Raji (cell line): ENCODE measurements around the gene NDUFV1.

Experiments
- POLR2A ChIP-seq: IDR thresholded peaks from 2 replicates; pipeline ENCODE4 v1.6.1; 2011; ENCODE audit warnings: low read depth, low read length, control low read depth; ENCODE audit not compliant: insufficient read depth

NDUFV1 gene

GRCh38 chr11:67584205-67584880 lies 22.4 kb upstream of the NDUFV1 start:
- no peak for TF ChIP-seq POLR2A

DNA sequence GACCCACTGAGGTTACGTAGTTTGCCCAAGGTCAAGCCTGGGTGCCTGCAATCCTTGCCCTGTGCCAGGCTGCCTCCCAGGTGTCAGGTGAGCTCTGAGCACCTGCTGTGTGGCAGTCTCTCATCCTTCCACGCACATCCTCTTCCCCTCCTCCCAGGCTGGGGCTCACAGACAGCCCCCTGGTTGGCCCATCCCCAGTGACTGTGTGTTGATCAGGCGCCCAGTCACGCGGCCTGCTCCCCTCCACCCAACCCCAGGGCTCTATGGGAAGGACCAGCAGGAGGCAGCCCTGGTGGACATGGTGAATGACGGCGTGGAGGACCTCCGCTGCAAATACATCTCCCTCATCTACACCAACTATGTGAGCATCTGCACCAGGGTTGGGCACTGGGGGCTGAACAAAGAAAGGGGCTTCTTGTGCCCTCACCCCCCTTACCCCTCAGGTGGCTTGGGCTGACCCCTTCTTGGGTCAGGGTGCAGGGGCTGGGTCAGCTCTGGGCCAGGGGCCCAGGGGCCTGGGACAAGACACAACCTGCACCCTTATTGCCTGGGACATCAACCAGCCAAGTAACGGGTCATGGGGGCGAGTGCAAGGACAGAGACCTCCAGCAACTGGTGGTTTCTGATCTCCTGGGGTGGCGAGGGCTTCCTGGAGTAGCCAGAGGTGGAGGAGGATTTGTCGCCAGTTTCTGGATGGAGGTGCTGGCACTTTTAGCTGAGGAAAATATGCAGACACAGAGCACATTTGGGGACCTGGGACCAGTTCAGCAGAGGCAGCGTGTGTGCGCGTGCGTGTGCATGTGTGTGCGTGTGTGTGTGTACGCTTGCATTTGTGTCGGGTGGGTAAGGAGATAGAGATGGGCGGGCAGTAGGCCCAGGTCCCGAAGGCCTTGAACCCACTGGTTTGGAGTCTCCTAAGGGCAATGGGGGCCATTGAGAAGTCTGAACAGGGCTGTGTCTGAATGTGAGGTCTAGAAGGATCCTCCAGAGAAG lies 21.6 kb upstream of the NDUFV1 start:
- TF ChIP-seq POLR2A, result no peak

- TF ChIP-seq POLR2A, result no peak
These were observed 20.8 kb upstream of the NDUFV1 start for GRCh38 chr11:67585911-67586310.

DNA sequence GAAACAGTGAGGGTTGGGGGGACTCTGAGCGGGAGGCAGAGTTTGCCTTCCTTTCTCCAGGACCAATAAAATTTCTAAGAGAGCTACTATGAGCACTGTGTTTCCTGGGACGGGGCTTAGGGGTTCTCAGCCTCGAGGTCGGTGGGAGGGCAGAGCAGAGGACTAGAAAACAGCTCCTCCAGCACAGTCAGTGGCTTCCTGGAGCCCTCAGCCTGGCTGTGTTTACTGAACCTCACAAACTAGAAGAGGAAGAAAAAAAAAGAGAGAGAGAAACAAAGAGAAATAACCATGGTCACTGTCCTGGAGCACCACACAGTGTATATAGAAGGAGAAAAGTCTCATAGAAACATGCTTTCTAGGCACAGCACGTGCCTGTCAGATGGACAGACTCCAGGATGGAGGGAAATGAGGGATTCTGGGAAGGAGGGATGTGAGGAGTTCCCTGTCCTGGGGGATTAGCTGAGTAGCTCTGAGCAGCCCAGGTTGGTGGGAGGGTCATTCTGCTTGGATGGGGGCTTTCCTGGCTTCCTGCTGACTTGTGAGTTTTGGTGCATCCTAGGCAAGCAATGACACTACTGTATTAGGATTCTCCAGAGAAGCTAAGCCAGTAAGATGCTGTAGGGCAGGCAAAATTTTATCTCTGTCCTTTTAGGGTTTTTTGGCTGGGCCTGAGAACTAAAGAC lies 20.0 kb upstream of the NDUFV1 start:
- TF ChIP-seq POLR2A, result no peak

GRCh38 chr11:67588136-67588503 lies 18.6 kb upstream of the NDUFV1 start:
- 0 out of 2 replicates have a peak, but pooled peaks have one; percentile 19 for TF ChIP-seq POLR2A

DNA sequence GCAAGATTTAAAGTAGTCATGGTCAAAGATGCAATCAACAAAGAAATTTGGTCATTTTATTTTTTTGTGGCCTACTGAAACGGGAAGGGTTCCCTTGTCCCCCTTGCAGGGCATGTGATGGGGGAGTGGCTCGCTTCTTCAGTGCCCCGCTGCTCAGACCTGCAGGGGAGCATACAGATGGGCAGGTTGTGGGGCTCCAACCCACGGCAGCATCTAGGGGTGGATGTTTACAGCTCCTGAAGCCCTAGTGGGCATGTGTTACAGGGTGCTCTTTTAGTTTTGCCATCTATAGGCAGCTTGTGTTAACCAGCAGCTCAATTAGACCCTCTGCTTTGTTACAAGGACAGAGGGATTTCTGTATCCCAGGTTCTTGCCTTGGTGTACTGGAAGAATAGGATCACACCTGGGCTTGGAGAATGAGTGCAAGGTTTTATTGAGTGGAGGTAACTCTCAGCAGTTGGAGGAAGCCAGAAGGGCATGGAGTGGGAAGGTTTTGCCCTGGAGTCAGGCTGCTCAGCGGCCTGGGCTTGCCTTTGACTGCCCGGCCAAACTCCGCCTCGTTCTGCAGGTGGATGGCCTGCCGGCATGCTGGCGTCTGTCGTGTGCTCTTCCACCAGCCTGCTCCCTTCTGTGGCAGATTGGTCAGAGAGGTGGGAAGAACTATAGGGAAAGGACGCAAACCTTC lies 13.7 kb upstream of the NDUFV1 start:
- TF ChIP-seq POLR2A, result no peak

DNA sequence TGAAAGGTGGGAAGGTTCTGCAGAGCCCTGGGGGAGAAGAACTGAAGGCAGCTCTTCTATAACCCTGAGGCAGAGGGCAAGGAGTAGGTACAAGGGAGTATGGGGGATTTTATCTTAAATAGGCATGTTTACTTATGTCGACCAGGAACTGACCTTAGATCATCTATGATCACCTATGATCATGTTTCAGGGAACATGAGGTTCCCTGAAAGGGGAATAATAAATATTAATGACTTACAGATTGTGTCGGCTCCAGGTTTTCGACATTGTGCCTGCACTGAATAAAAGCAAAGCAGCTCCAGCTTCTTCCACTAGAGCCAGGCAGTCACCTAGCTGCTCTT lies 13.2 kb upstream of the NDUFV1 start:
- TF ChIP-seq POLR2A, result no peak

- no peak for TF ChIP-seq POLR2A
These were observed 12.3 kb upstream of the NDUFV1 start for GRCh38 chr11:67594480-67594879.

DNA sequence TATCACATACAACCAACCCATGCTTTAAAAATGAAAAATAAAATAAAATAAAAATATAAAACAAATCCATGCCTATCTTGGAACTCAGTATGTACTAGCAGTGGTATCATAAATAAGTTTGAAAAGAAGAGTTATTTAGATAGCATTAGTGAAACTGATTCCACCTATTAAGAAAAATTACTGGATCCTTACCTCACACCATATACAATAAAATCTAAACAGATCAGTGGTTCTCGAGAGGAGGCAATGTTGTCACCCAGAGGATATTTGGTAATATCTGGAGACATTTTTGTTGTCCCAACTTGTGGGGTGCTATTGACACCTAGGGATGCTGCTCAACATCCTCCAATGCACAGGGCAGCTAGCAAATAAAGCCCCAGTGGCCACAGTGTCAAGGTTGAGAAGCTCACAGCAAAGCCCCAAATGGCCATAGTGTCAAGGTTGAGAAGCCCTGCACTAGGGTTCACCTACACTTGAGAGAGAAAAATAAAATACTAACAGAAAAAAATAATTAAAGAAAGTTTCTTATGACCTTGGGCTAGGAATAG lies 9.9 kb upstream of the NDUFV1 start:
- TF ChIP-seq POLR2A, result no peak

GRCh38 chr11:67599149-67599548 lies 7.6 kb upstream of the NDUFV1 start:
- no peak for TF ChIP-seq POLR2A

GRCh38 chr11:67600324-67601029 lies 6.3 kb upstream of the NDUFV1 start:
- peak; percentile 26; the same call in 1 of the 2 replicates for TF ChIP-seq POLR2A

DNA sequence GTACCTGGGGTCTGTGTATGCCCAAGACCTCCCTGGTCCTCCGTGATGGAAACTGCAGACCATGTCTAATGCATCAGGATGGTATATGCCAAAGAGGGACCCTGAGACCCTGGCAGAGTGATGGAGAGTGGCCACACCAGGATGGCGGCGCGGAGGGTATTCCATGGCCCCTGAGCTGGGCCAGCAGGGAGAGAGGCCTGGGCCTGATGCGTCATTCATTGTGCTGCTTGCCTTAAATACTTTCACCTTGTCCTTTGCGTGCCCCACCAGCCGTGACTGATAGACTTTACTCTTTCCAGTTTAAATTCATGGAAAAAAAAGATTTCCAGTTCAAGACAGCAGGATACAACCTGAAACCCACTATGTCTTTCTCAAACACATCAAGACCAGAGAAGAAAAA lies 5.6 kb upstream of the NDUFV1 start:
- no peak; the same call in 1 of the 2 replicates for TF ChIP-seq POLR2A

DNA sequence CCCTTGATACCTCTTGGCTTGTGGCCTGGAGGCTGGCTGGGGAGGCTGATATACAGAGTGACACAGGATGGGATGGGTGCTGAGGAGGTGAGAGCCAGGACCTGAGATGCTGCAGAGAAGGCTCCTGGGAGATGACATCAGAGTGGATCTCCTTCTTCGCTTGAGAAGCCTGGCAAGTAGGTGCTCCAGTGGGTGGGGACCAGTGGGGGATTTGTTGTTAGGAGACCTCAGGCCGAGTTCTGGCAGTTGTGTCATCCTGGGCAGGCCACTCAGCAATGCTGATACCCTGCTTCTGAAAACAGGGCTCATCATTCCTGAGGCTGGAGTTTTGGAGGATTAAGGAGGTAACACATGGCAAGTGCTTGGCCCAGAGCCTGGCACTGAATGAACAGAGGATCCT lies 1.9 kb upstream of the NDUFV1 start:
- no peak for TF ChIP-seq POLR2A
